H1 (cell line): ENCODE results near the gene DHX38.

Source experiments
- CBX5 ChIP-seq: fragments of 300-800, 300-1000 bp; sonication (generic); IDR thresholded peaks from 2 replicates; pipeline ENCODE4 v1.7.1; 2016; ENCODE audit warnings: antibody characterized with exemption, low read length, low read depth
- CEBPB ChIP-seq: IDR thresholded peaks from 2 replicates; pipeline ENCODE4 v1.6.1; 2012; ENCODE audit warnings: low read depth, low read length
- CTCF ChIP-seq, 3 experiments: IDR thresholded peaks; 1 replicate in 2 of 3; 2 replicates in 1 of 3; pipeline versions ENCODE4 v1.5.1 to v1.6.1; 2011; ENCODE audit warnings: low read length in 3 of 3, mild to moderate bottlenecking in 3 of 3, inconsistent platforms in 2 of 3, low read depth in 1 of 3, moderate library complexity in 1 of 3; ENCODE audit not compliant: insufficient read depth in 1 of 3; ENCODE audit errors: control extremely low read depth in 1 of 3
- HDAC6 ChIP-seq: IDR thresholded peaks from one replicate; pipeline ENCODE4 v1.7.1; 2012; ENCODE audit warnings: low read depth, mild to moderate bottlenecking, inconsistent platforms, low read length, moderate library complexity
- JUND ChIP-seq: IDR thresholded peaks from 2 replicates; pipeline ENCODE4 v1.6.1; 2011; ENCODE audit warnings: mild to moderate bottlenecking, improper control_type of control experiment, low read length
- NANOG ChIP-seq: IDR thresholded peaks from 2 replicates; pipeline ENCODE4 v1.6.1; 2011; ENCODE audit warnings: low read length, low read depth, mild to moderate bottlenecking, inconsistent platforms; ENCODE audit not compliant: insufficient read depth, poor library complexity, severe bottlenecking
- POLR2A ChIP-seq, 2 experiments: IDR thresholded peaks; 1 replicate in 1 of 2; 2 replicates in 1 of 2; pipeline ENCODE4 v1.6.1; 2011; ENCODE audit warnings: low read depth in 2 of 2, low read length in 2 of 2, mild to moderate bottlenecking in 2 of 2; ENCODE audit errors: control extremely low read depth in 1 of 2
- POLR2AphosphoS5 ChIP-seq: IDR thresholded peaks from 2 replicates; pipeline ENCODE4 v1.6.1; 2011; ENCODE audit warnings: low read depth, low read length
- RAD21 ChIP-seq, 2 experiments: IDR thresholded peaks in 1 of 2; conservative IDR thresholded peaks in 1 of 2; 2 replicates each; pipeline ENCODE4 v1.6.1; 2011; ENCODE audit warnings: low read depth in 2 of 2, low read length in 2 of 2, improper control_type of control experiment in 1 of 2, inconsistent platforms in 1 of 2, mild to moderate bottlenecking in 1 of 2, moderate library complexity in 1 of 2
- SP1 ChIP-seq: IDR thresholded peaks from 2 replicates; pipeline ENCODE4 v1.6.1; 2011; ENCODE audit warnings: low read depth, low read length
- SRF ChIP-seq: IDR thresholded peaks from 2 replicates; pipeline ENCODE4 v1.6.1; 2011; ENCODE audit warnings: mild to moderate bottlenecking, low read depth, low read length, moderate library complexity
- TAF1 ChIP-seq: IDR thresholded peaks from 2 replicates; pipeline ENCODE4 v1.6.1; 2011; ENCODE audit warnings: mild to moderate bottlenecking, low read depth, low read length
- ZNF274 ChIP-seq: IDR thresholded peaks from 2 replicates; pipeline ENCODE4 v1.7.0; 2012; ENCODE audit warnings: low read length, borderline replicate concordance; ENCODE audit errors: extremely low read depth
- TF ChIP-seq, protein P1 (sequence below): IDR thresholded peaks from 2 replicates; pipeline ENCODE4 v1.6.1; 2012; ENCODE audit warnings: inconsistent platforms

DNA sequence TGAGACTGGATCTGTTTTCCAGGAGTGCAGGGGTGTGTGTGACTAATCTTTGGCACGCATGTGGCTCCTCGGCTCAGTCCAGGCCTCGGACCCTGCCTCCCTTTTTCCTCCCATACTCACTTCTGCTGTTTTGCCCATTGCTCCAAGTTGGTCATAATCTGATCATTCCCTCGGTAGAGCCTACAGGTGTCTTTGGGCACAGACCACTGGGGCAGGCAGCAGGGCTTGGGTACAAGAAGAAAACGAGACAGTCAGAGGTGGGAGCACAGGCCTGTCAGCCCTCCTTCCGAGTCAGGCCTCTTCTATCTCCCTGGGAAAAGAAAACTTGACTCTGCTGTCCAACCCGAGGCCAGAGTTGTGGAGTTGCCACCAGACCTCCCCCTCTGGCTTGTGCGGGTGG, 29.8 kb downstream of the DHX38 start:
- TF ChIP-seq CEBPB (no peak), CBX5 (no peak), POLR2A (IDR thresholded peaks at IDR 0.05; ENCODE audit: control extremely low read depth in 1 of 2, low read depth in 2 of 2, low read length in 2 of 2) (no peak), RAD21 (IDR thresholded peaks at IDR 0.05 in 1 of 2, conservative IDR thresholded peaks at IDR 0.05 in 1 of 2; ENCODE audit: low read depth in 2 of 2, low read length in 2 of 2) (no peak), POLR2AphosphoS5 (no peak), CTCF (IDR thresholded peaks at IDR 0.05; ENCODE audit: control extremely low read depth in 1 of 3, insufficient read depth in 1 of 3, low read depth in 1 of 3, low read length in 3 of 3) (no peak), TAF1 (no peak), HDAC6 (no peak), ZNF274 (no peak), JUND (no peak), SP1 (no peak), SRF (no peak), NANOG (no peak)
- TF ChIP-seq, protein P1, sequence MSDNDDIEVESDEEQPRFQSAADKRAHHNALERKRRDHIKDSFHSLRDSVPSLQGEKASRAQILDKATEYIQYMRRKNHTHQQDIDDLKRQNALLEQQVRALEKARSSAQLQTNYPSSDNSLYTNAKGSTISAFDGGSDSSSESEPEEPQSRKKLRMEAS, result no peak
